HUES64 (cell line): ENCODE data around the gene COBL.

Experiments
- H3K27ac ChIP-seq: 2 replicates; pipeline ENCODE4 v1.7.0; 2013; ENCODE audit warnings: low read depth, low read length, inconsistent platforms
- H3K27me3 ChIP-seq: 2 replicates; pipeline ENCODE4 v1.6.1; 2013; ENCODE audit warnings: mild to moderate bottlenecking, low read length; ENCODE audit not compliant: insufficient read depth
- H3K36me3 ChIP-seq: 2 replicates; pipeline ENCODE4 v1.6.1; 2013; ENCODE audit warnings: mild to moderate bottlenecking, low read length; ENCODE audit not compliant: insufficient read depth
- H3K4me1 ChIP-seq: 2 replicates; pipeline ENCODE4 v1.6.1; 2013; ENCODE audit warnings: mild to moderate bottlenecking, low read length, moderate library complexity; ENCODE audit not compliant: insufficient read depth
- H3K4me3 ChIP-seq: 2 replicates; pipeline ENCODE4 v1.5.1; 2013; ENCODE audit warnings: mild to moderate bottlenecking, low read length, moderate library complexity
- H3K9ac ChIP-seq: 2 replicates; pipeline ENCODE4 v1.6.1; 2013; ENCODE audit warnings: mild to moderate bottlenecking, low read depth, low read length
- H3K9me3 ChIP-seq: 2 replicates; pipeline ENCODE4 v1.6.1; 2013; ENCODE audit warnings: low read depth, low read length; ENCODE audit not compliant: insufficient read depth
- whole genome bisulfite sequencing: fragments of 150-250, 120-280 bp; methylation state at CpG from one replicate; pipeline ENCODE4 v1.1.7; 2013; ENCODE audit warnings: missing lambda C conversion rate; 5-methylcytosine and 5-hydroxymethylcytosine counted together

Gene COBL

GRCh38 chr7:51270965-51271364 is 45.6 kb downstream of the COBL start:
- Histone ChIP-seq H3K4me1 (peaks cover 9% of the 10 kb centered on the region; the same call in 1 of the 2 replicates), H3K27me3 (no peaks in the 10 kb centered on the region), H3K9ac (no peak overlapping the region), H3K9me3 (no peaks in the 10 kb centered on the region), H3K36me3 (no peaks in the 10 kb centered on the region), H3K27ac (no peak overlapping the region), H3K4me3 (no peak overlapping the region)
- WGBS, result 90% methylated on average over 5 of the region's 5 CpGs

- WGBS, result 86% methylated on average over 5 of the region's 5 CpGs
- H3K4me1 ChIP-seq, result peaks cover 9% of the 10 kb centered on the region; the same call in 1 of the 2 replicates
- H3K27me3 ChIP-seq, result no peaks in the 10 kb centered on the region
- no peak overlapping the region for H3K9ac ChIP-seq
- H3K9me3 ChIP-seq, result no peaks in the 10 kb centered on the region
- H3K36me3 ChIP-seq, result no peaks in the 10 kb centered on the region
- no peak overlapping the region for H3K27ac ChIP-seq
- H3K4me3 ChIP-seq, result no peak overlapping the region
These were observed 46.7 kb downstream of the COBL start for GRCh38 chr7:51269911-51270310.

- no peak overlapping the region for H3K9ac ChIP-seq
- peaks cover 6% of the 10 kb centered on the region; the same call in 1 of the 2 replicates for H3K4me1 ChIP-seq
- H3K27ac ChIP-seq, result no peak overlapping the region
- no peak overlapping the region for H3K4me3 ChIP-seq
- H3K9me3 ChIP-seq, result no peaks in the 10 kb centered on the region
- H3K36me3 ChIP-seq, result no peaks in the 10 kb centered on the region
- H3K27me3 ChIP-seq, result no peaks in the 10 kb centered on the region
- WGBS, result 93% methylated on average over 10 of the region's 10 CpGs
These were observed 47.3 kb downstream of the COBL start for GRCh38 chr7:51269321-51269720.

GRCh38 chr7:51268859-51269258 is 47.8 kb downstream of the COBL start:
- 95% methylated on average over 6 of the region's 7 CpGs for WGBS
- H3K36me3 ChIP-seq, result no peaks in the 10 kb centered on the region
- no peak overlapping the region for H3K4me3 ChIP-seq
- H3K27ac ChIP-seq, result no peak overlapping the region
- no peaks in the 10 kb centered on the region for H3K9me3 ChIP-seq
- H3K27me3 ChIP-seq, result no peaks in the 10 kb centered on the region
- H3K9ac ChIP-seq, result no peak overlapping the region
- H3K4me1 ChIP-seq, result peaks cover 4% of the 10 kb centered on the region; the same call in 1 of the 2 replicates

- Histone ChIP-seq H3K27ac (no peak overlapping the region), H3K9me3 (no peaks in the 10 kb centered on the region), H3K4me3 (no peak overlapping the region), H3K4me1 (peaks cover 4% of the 10 kb centered on the region; the same call in 1 of the 2 replicates), H3K36me3 (no peaks in the 10 kb centered on the region), H3K9ac (no peak overlapping the region), H3K27me3 (no peaks in the 10 kb centered on the region)
- 94% methylated on average over 1 of the region's 2 CpGs for WGBS
These were observed 49.4 kb downstream of the COBL start for GRCh38 chr7:51267169-51267568.

GRCh38 chr7:51265066-51265907 is 51.3 kb downstream of the COBL start:
- no peak overlapping the region for H3K4me3 ChIP-seq
- peaks cover 4% of the 10 kb centered on the region; the same call in 1 of the 2 replicates for H3K4me1 ChIP-seq
- H3K9ac ChIP-seq, result no peak overlapping the region
- H3K9me3 ChIP-seq, result no peaks in the 10 kb centered on the region
- H3K27me3 ChIP-seq, result no peaks in the 10 kb centered on the region
- no peak overlapping the region for H3K27ac ChIP-seq
- WGBS, result 92% methylated on average over 12 of the region's 12 CpGs
- H3K36me3 ChIP-seq, result no peaks in the 10 kb centered on the region

GRCh38 chr7:51263631-51264484 is 52.8 kb downstream of the COBL start:
- Histone ChIP-seq H3K36me3 (no peaks in the 10 kb centered on the region), H3K27ac (no peak overlapping the region), H3K27me3 (no peaks in the 10 kb centered on the region), H3K4me1 (peaks cover 4% of the 10 kb centered on the region; the same call in 1 of the 2 replicates), H3K9me3 (no peaks in the 10 kb centered on the region), H3K9ac (no peak overlapping the region), H3K4me3 (no peak overlapping the region)
- 94% methylated on average over 10 of the region's 10 CpGs for WGBS

- Histone ChIP-seq H3K27me3 (no peaks in the 10 kb centered on the region), H3K4me1 (peaks cover 4% of the 10 kb centered on the region; the same call in 1 of the 2 replicates), H3K9ac (no peak overlapping the region), H3K4me3 (no peak overlapping the region), H3K36me3 (no peaks in the 10 kb centered on the region), H3K9me3 (no peaks in the 10 kb centered on the region), H3K27ac (no peak overlapping the region)
- WGBS, result 92% methylated on average over 12 of the region's 12 CpGs
These were observed 53.6 kb downstream of the COBL start for GRCh38 chr7:51262796-51263531.

- Histone ChIP-seq H3K27ac (no peak overlapping the region), H3K9ac (no peak overlapping the region), H3K9me3 (no peaks in the 10 kb centered on the region), H3K4me3 (no peak overlapping the region), H3K27me3 (no peaks in the 10 kb centered on the region), H3K36me3 (no peaks in the 10 kb centered on the region), H3K4me1 (peaks cover 3% of the 10 kb centered on the region; the same call in 1 of the 2 replicates)
- WGBS, result 91% methylated on average over 20 of the region's 20 CpGs
These were observed 54.4 kb downstream of the COBL start for GRCh38 chr7:51261950-51262795.

- Histone ChIP-seq H3K27me3 (no peaks in the 10 kb centered on the region), H3K4me3 (no peak overlapping the region), H3K9ac (no peak overlapping the region), H3K4me1 (peaks cover 3% of the 10 kb centered on the region; the same call in 1 of the 2 replicates), H3K36me3 (no peaks in the 10 kb centered on the region), H3K27ac (no peak overlapping the region), H3K9me3 (no peaks in the 10 kb centered on the region)
- WGBS, result 96% methylated on average over 15 of the region's 15 CpGs
These were observed 55.3 kb downstream of the COBL start for GRCh38 chr7:51261117-51261835.
